B cell (primary cell): Measurements from ENCODE around the gene ARHGAP31. TPM values are rescaled to one million over a fixed set of nuclear protein-coding genes. Genes with fewer than 3 reads are reported as not detected.

Source experiments
- ATAC-seq: fragments of 200-7000 bp; cut with Tn5 transposase; one replicate; pipeline ENCODE4 v1.10.0; 2021; ENCODE audit warnings: low read depth, mild to moderate bottlenecking, moderate number of reproducible peaks, moderate library complexity
- CTCF ChIA-PET: fragments of 350-600 bp; sonication (Branson Sonifier 250); formaldehyde crosslinking; loops from one replicate; lab custom pipeline; 2021; ENCODE audit warnings: antibody characterized with exemption, inconsistent platforms; lab: Charles Lee
- POLR2A ChIA-PET: fragments of 350-600 bp; sonication (Branson Sonifier 250); formaldehyde crosslinking; loops from one replicate; lab custom pipeline; 2021; ENCODE audit warnings: antibody characterized with exemption; lab: Charles Lee
- DNase-seq: peaks from one replicate; pipeline ENCODE4 v3.0.0; 2013
- H2AFZ ChIP-seq: 2 replicates; pipeline ENCODE4 v1.6.1; 2012; ENCODE audit warnings: mild to moderate bottlenecking, low read depth, low read length; ENCODE audit not compliant: insufficient read depth, poor library complexity, severe bottlenecking
- H3K27ac ChIP-seq, 2 donors: 1 replicate in 1 of 2; 2 replicates in 1 of 2; pipeline ENCODE4 v1.5.1; 2012 to 2013; ENCODE audit warnings: low read length in 2 of 2, mild to moderate bottlenecking in 2 of 2, moderate library complexity in 1 of 2
- H3K27me3 ChIP-seq, 4 experiments: fragments of 200-600 bp in 1 of 4; sonication (generic) in 1 of 4; replicated peaks in 1 of 4; 1 replicate in 2 of 4; 2 replicates in 2 of 4; pipeline versions ENCODE4 v1.6.1 to v1.7.0; 2013 to 2016; ENCODE audit warnings: low read length in 3 of 4, mild to moderate bottlenecking in 2 of 4, mixed read lengths in 1 of 4, moderate library complexity in 1 of 4; ENCODE audit not compliant: insufficient read depth in 4 of 4, control insufficient read depth in 3 of 4; ENCODE audit errors: control extremely low read depth in 1 of 4
- H3K36me3 ChIP-seq, 2 experiments: replicated peaks in 1 of 2; 1 replicate in 1 of 2; 2 replicates in 1 of 2; pipeline versions ENCODE4 v1.6.1 to v1.7.1; 2013; ENCODE audit warnings: low read length in 1 of 2; ENCODE audit not compliant: insufficient read depth in 2 of 2, control insufficient read depth in 1 of 2; ENCODE audit errors: control extremely low read depth in 1 of 2, extremely low read depth in 1 of 2
- H3K4me1 ChIP-seq, 2 donors: fragments of 200-600 bp in 1 of 2; sonication (generic) in 1 of 2; 1 replicate in 1 of 2; 2 replicates in 1 of 2; pipeline versions ENCODE4 v1.5.1 to v1.6.1; 2013 to 2017; ENCODE audit warnings: low read length in 2 of 2; ENCODE audit not compliant: control insufficient read depth in 2 of 2, insufficient read depth in 2 of 2
- H3K4me2 ChIP-seq: replicated peaks from 2 replicates; pipeline ENCODE3; 2012; ENCODE audit warnings: mild to moderate bottlenecking, low read depth, low read length; ENCODE audit not compliant: poor library complexity, severe bottlenecking
- H3K4me3 ChIP-seq, 5 experiments: fragments of 200-600 bp in 1 of 5; sonication (generic) in 1 of 5; 1 replicate in 3 of 5; 2 replicates in 2 of 5; pipeline versions ENCODE4 v1.5.1 to v1.7.0; 2011 to 2016; ENCODE audit warnings: low read length in 4 of 5, mild to moderate bottlenecking in 4 of 5, low read depth in 2 of 5, control low read depth in 1 of 5, moderate library complexity in 1 of 5; ENCODE audit not compliant: insufficient read depth in 1 of 5; ENCODE audit errors: control extremely low read depth in 1 of 5, extremely low read depth in 1 of 5
- H3K79me2 ChIP-seq: fragments of 200-600 bp; sonication (generic); one replicate; pipeline ENCODE4 v1.6.0; 2016; ENCODE audit warnings: low read length; ENCODE audit not compliant: control insufficient read depth, insufficient read depth
- H3K9ac ChIP-seq: fragments of 200-600 bp; sonication (generic); 2 replicates; pipeline ENCODE4 v1.6.1; 2017; ENCODE audit warnings: mild to moderate bottlenecking, low read length, moderate library complexity
- H3K9me3 ChIP-seq, 3 donors: one replicate each; pipeline versions ENCODE4 v1.6.1 to v1.7.1; 2013; ENCODE audit warnings: low read length in 2 of 3; ENCODE audit not compliant: control insufficient read depth in 2 of 3, insufficient read depth in 1 of 3; ENCODE audit errors: control extremely low read depth in 1 of 3
- H4K20me1 ChIP-seq: 2 replicates; pipeline ENCODE4 v1.6.0; 2012; ENCODE audit warnings: mild to moderate bottlenecking, low read length; ENCODE audit not compliant: insufficient read depth, control insufficient read depth, poor library complexity, severe bottlenecking
- H3K27ac Mint-ChIP-seq: one replicate; pipeline ENCODE4 v1.8.0; 2021; ENCODE audit warnings: mixed read lengths
- H3K27me3 Mint-ChIP-seq: one replicate; pipeline ENCODE4 v1.8.0; 2021; ENCODE audit warnings: mixed read lengths
- H3K4me1 Mint-ChIP-seq: one replicate; pipeline ENCODE4 v1.8.0; 2021; ENCODE audit warnings: mixed read lengths
- H3K4me3 Mint-ChIP-seq: one replicate; pipeline ENCODE4 v1.8.0; 2021; ENCODE audit warnings: mixed read lengths
- H3K9me3 Mint-ChIP-seq: one replicate; pipeline ENCODE4 v1.8.0; 2022; ENCODE audit warnings: mixed read lengths; ENCODE audit not compliant: insufficient read depth
- CTCF ChIP-seq: fragments of 200-600 bp; IDR thresholded peaks from one replicate; pipeline ENCODE4 v1.8.0; 2022; ENCODE audit warnings: antibody characterized with exemption, mild to moderate bottlenecking
- EZH2 ChIP-seq: IDR thresholded peaks from 2 replicates; pipeline ENCODE4 v1.6.1; 2012; ENCODE audit warnings: borderline replicate concordance, low read depth, mild to moderate bottlenecking, moderate library complexity, low read length; ENCODE audit not compliant: insufficient read depth, poor library complexity, severe bottlenecking
- WGBS: methylation state at CpG from one replicate; pipeline ENCODE4 v1.1.5; 2013; ENCODE audit warnings: missing lambda C conversion rate; ENCODE audit not compliant: insufficient coverage; 5-methylcytosine and 5-hydroxymethylcytosine counted together
- intact Hi-C: fragments of 100-400 bp; cut with micrococcal nuclease; formaldehyde crosslinking; loops from one replicate; pipeline ENCODE4 v1.10.0; 2022
- polyA plus RNA-seq: library from polyadenylated mRNA; depleted of rRNA; stranded (reverse); fragments of >200 nt; gene quantifications from 2 replicates; pipeline ENCODE4 v1.2.3, GENCODE V29; 2012
- total RNA-seq, 2 donors: library from RNA; stranded (reverse); fragments of 120-200 nt in 1 of 2; gene quantifications; 1 replicate in 1 of 2; 2 replicates in 1 of 2; pipeline versions ENCODE4 v1.2.3 to v1.2.4, GENCODE V29; 2013 to 2022

Gene ARHGAP31
- total and polyA plus RNA-seq, 2 donors (not counting 1 experiment from before 2014, with no cell fraction given): 3.5 to 7.8 TPM

GRCh38 chr3:119409844-119410243 lies 115.7 kb downstream of the ARHGAP31 start:
- H3K4me2 ChIP-seq: no peak overlapping the region
- no peak for TF ChIP-seq EZH2
- no peak for TF ChIP-seq CTCF
- intact Hi-C loops: no loop called here
- H3K4me3 ChIP-seq: no peak overlapping the region
- H3K36me3 ChIP-seq: peaks cover 0 to 23% of the 10 kb centered on the region in 2 experiments
- no peak for ATAC-seq
- no peaks in the 10 kb centered on the region for H3K27me3 ChIP-seq
- DNase-seq: no peak
- H3K9ac ChIP-seq: no peak overlapping the region
- H3K79me2 ChIP-seq: no peaks in the 10 kb centered on the region
- ChIA-PET POLR2A (no interaction called here), CTCF (interaction anchor here (1.1 kb wide), 1 partner anchor 271 kb away, joined by 3 read pairs; no protein-coding TSS in a partner anchor)
- H3K4me1 Mint-ChIP-seq: peaks cover 7% of the 10 kb centered on the region
- peaks cover 0 to 7% of the 10 kb centered on the region in 2 donors for H3K4me1 ChIP-seq
- no peak overlapping the region for H3K27ac Mint-ChIP-seq
- no peaks in the 10 kb centered on the region for H3K27me3 Mint-ChIP-seq
- no peak overlapping the region for H3K27ac ChIP-seq
- no peaks in the 10 kb centered on the region for H3K9me3 Mint-ChIP-seq
- no CpG with 5 or more reads among the region's 1 CpG for WGBS
- no peaks in the 10 kb centered on the region for H4K20me1 ChIP-seq
- no peak overlapping the region for H2AFZ ChIP-seq
- H3K4me3 Mint-ChIP-seq: no peak overlapping the region
- H3K9me3 ChIP-seq: no peaks in the 10 kb centered on the region

- no peaks in the 10 kb centered on the region for H3K9me3 ChIP-seq
- TF ChIP-seq EZH2 (no peak), CTCF (no peak)
- no peak overlapping the region for H3K27ac ChIP-seq
- 86% methylated on average over 5 of the region's 7 CpGs for WGBS
- CTCF ChIA-PET: no interaction called here
- POLR2A ChIA-PET: no interaction called here
- Mint-ChIP-seq H3K9me3 (no peaks in the 10 kb centered on the region), H3K27me3 (no peaks in the 10 kb centered on the region), H3K4me3 (no peak overlapping the region), H3K27ac (no peak overlapping the region), H3K4me1 (peaks cover 2% of the 10 kb centered on the region)
- DNase-seq: no peak
- no peak overlapping the region for H3K4me3 ChIP-seq
- intact Hi-C loops: no loop called here
- ATAC-seq: no peak
- H2AFZ ChIP-seq: no peak overlapping the region
- H3K4me1 ChIP-seq: no peaks in the 10 kb centered on the region
- no peak overlapping the region for H3K9ac ChIP-seq
- no peaks in the 10 kb centered on the region for H3K79me2 ChIP-seq
- no peaks in the 10 kb centered on the region for H4K20me1 ChIP-seq
- no peaks in the 10 kb centered on the region for H3K27me3 ChIP-seq
- H3K4me2 ChIP-seq: no peak overlapping the region
- H3K36me3 ChIP-seq: peaks cover 0 to 30% of the 10 kb centered on the region in 2 experiments
Observed at GRCh38 chr3:119413603-119414280, 119.6 kb downstream of the ARHGAP31 start.
